GM08714 (cell line): Measurements from ENCODE around the gene NKG7.

ENCODE experiments used
- H3K4me3 ChIP-seq: fragments of 200-500 bp; sonication (Bioruptor generic); 2 replicates; pipeline ENCODE4 v1.5.1; 2014; ENCODE audit warnings: mild to moderate bottlenecking, low read length, inconsistent platforms
- ZNF274 ChIP-seq: IDR thresholded peaks from 2 replicates; pipeline ENCODE4 v1.6.1; 2012; ENCODE audit warnings: mild to moderate bottlenecking, low read depth, low read length

Gene NKG7

GRCh38 chr19:51371186-51371690, 1.2 kb downstream of the NKG7 start:
- no peak overlapping the region for H3K4me3 ChIP-seq
- TF ChIP-seq ZNF274 = no peak

DNA sequence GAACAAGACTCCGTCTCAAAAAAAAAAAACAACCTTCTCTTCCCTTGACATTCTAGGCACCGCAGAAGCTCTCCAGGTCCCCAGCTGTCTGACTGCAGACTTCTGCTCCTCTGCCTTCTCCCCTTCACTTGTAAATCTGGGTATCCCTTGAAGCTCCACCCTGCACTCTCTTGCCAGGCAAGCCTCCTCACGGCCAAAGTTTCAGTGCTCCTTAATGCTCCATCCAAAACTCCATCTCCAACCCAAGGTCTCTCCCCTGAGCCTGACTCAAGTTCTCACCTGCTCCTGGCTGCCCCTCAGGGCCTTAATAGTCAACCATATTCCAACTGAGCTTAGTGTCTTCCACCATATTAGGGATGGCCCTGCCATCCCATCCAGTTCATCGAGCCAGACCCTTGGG, 2.2 kb downstream of the NKG7 start:
- no peak for TF ChIP-seq ZNF274
- no peak overlapping the region for H3K4me3 ChIP-seq

DNA sequence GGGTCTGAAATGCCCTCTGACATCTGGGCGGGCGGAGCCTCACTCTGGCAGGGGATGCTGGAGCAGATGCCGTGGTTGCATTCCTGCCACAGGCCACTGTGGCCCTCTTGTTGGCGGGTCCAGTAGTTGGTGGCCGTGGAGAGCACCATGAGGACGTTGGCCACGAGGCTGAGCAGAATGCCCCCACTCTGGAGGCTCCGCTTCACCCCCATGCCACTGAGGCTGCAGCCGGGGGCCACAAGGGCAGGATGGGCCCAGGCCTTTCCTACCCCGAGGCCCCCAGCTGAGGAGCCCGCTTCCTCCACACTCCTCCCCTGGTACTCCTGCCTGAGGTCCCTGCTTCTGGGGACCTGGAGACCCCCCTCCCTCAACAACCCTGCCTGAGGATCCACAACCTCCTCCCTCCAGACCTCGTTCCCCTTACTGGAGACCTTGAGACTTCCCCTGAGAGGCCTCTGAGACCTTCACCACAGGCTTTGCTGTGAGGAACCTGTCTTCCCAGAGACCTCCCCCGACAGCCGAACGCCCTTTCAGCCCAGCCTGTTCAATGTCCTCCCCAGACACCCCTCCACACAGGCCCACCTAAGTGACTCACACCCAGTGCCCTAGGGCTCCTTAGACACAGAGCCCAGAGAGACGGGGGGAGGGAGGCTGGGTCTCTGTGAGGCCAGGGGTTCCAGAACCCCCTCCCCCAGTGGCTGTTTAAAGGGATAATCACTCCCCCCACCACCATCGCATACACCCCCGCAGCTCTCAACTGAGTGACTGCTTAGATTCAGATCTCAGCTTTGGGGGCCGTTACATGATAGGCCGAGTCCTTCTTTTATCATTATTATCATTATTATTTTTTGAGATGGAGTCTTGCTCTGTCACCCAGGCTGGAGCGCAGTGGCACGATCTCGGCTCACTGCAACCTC, 3.8 kb downstream of the NKG7 start, which contains the start of gene CLDND2:
CLDND2 (minus strand) TSS at position 638 of the 917 bp plus-strand sequence; CDS start at position 212, 426 bp downstream.
- peak within 1 kb of the TSS; percentile 59; the same call in 1 of the 2 replicates for H3K4me3 ChIP-seq

DNA sequence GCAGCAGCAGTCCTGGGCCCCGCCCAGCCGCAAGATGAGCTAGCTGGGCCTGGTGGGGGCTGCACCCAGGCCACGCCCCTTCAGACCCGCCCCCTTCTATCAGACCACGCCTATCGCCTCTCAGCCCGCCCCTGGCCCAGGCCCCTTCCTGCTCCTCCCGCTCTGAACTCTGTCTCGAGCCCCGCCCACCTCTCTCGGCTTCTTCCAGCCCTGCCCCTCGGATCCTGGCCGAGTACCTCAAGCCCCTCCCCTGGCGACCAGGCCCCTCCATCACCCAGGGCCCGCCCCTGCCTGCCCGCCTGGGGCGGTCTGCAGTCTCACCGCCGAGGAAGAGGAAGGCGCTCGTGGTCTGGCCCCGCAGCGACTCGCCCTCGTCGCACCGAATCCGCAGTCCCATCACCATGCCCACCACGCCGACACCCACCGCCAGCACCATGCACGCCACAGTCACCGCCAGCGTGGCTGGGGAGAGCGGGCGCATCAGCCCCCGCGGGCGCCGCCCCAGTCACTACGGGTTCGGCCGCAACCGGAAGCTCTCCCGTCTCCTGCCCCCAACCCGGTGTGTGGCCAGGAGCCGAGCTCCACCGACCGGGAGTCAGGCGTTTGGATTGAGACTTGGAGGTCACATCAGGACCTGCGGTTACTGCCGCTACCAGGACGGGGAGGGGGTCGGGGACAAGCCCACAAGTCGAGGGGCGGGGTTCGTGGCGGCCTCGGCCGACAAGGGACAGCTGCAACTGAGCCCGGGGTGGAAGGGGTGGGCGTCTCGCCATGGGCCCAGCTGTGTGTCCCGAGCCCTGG, 4.7 kb downstream of the NKG7 start:
- peak overlapping the region; percentile 89; the same call in 1 of the 2 replicates for H3K4me3 ChIP-seq
- TF ChIP-seq ZNF274 = no peak

More for the DNA sequence above, 3.8 kb downstream of the NKG7 start, which contains the start of gene CLDND2:
- TF ChIP-seq ZNF274 = no peak

GRCh38 chr19:51367255-51367564, 5.2 kb downstream of the NKG7 start:
- peak overlapping the region; percentile 89 for H3K4me3 ChIP-seq
- TF ChIP-seq ZNF274 = no peak

GRCh38 chr19:51366389-51367254, 5.8 kb downstream of the NKG7 start:
- TF ChIP-seq ZNF274 = no peak
- peak overlapping the region; percentile 89 for H3K4me3 ChIP-seq

- peak within 1 kb of the TSS; percentile 95 for H3K4me3 ChIP-seq
- no peak for TF ChIP-seq ZNF274
These were observed 6.5 kb downstream of the NKG7 start, which contains the start of gene ETFB for GRCh38 chr19:51365965-51366388. Gene ETFB (minus strand): TSS chr19:51366388. CDS start chr19:51366326, 62 bp downstream.

- peak overlapping the region; percentile 95 for H3K4me3 ChIP-seq
- TF ChIP-seq ZNF274 = no peak
These were observed 7.1 kb downstream of the NKG7 start for GRCh38 chr19:51365211-51365964.

DNA sequence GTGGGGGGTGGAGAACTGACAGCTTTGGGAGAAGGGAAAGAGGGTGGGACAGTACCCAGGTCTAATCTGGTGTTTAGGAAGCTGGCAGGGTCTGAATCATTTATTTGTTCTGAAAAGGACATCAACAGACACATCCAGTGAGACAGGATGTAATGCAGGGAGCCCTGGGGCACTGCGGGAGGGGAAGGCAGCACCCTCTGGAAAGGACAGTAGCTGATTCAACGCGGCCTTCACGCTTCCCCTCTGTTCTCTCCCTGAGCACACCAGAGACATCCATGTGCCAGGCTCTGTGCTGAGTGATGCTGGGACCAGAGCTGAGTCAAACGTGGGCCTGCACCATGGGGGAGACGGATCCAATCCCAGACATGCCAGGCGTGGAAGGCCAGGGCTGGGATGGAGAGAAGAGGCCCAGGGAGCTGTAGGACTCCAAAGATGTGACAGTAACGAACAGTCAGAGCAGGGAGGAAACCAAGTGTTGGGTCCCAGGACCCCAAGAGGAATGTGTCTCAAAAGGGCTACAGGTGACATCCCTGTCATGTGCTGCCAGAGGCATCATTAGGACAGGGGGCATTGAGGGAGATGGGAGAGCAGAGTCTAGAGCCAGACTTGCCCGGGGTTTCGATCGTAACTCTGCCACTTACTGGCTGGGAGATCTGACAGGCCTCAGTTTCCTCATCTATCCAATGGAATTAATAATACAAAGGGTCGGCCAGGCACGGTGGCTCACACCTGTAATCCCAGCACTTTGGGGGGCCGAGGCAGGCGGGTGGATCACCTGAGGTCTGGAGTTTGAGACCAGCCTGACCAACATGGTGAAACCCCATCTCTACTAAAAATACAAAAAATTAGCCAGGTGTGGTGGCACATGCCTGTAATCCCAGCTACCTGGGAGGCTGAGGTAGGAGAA, 8.0 kb downstream of the NKG7 start:
- TF ChIP-seq ZNF274 = no peak
- no peak overlapping the region for H3K4me3 ChIP-seq

GRCh38 chr19:51361239-51361638, 11.2 kb downstream of the NKG7 start:
- no peak overlapping the region for H3K4me3 ChIP-seq
- TF ChIP-seq ZNF274 = no peak

- no peak overlapping the region for H3K4me3 ChIP-seq
- no peak for TF ChIP-seq ZNF274
These were observed 13.2 kb downstream of the NKG7 start for GRCh38 chr19:51359294-51359693.

DNA sequence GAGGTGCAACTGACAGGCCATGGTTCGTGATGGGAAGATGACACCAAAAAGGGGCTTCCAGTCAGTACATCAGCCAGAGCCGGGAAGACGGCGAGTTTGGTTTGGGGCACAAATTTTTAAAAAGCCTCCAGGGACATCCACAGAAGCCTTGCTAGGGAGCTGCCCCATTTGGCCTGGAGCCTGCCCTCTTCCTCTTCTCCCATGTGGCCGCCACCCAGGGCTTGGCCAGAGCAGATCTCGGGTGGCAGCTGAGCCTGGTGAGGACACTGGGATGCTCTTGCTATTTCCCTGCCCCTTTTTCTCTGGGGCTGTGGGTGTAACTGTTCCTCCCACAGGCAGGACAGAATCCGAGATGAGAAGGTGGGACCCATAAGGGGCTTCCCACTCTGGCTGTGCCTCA, 14.5 kb downstream of the NKG7 start:
- TF ChIP-seq ZNF274 = no peak
- no peak overlapping the region for H3K4me3 ChIP-seq
